M059J (cell line): ENCODE measurements around the gene SEMA6A. TPM values are rescaled to one million over a fixed set of nuclear protein-coding genes. Genes with fewer than 3 reads are reported as not detected.

Source experiments
- DNase-seq: peaks from one replicate; pipeline ENCODE4 v3.0.0-alpha.2; 2012; ENCODE audit warnings: low read depth
- total RNA-seq: library from RNA; depleted of rRNA; stranded (reverse); fragments of >200 nt; shearing (Covaris generic); gene quantifications from 2 replicates; pipeline ENCODE4 v1.2.3, GENCODE V29; 2014; rRNA removed

SEMA6A gene
- total RNA-seq = not detected in 2 replicates

GRCh38 chr5:116574367-116575325 lies at the start of gene SEMA6A:
TSS of gene SEMA6A (minus strand) at chr5:116574823. CDS start at chr5:116504944, 69,879 bp downstream.
- DNase-seq = peak; percentile 62

GRCh38 chr5:116622375-116623050 lies 47.9 kb upstream of the SEMA6A start:
- no peak for DNase-seq

DNA sequence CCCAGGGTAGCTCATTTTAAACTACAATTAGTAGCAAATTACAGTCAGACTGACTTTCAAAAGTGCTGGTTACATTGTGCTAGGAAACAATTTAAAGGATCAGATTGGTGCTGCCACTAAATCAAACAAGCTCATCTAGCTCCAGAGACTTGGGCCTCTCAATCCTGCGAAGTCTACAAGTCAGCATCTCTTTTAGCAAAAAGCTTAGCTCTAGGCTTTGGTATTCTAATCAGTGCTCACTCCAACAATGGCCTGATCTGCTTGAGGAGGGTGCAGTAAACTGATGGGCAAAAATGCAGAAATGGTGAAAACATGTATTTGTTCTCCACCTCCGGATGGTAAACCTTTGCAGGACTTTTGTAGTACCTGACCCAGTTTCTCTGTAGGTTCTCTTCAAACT lies 47.0 kb upstream of the SEMA6A start:
- no peak for DNase-seq

DNA sequence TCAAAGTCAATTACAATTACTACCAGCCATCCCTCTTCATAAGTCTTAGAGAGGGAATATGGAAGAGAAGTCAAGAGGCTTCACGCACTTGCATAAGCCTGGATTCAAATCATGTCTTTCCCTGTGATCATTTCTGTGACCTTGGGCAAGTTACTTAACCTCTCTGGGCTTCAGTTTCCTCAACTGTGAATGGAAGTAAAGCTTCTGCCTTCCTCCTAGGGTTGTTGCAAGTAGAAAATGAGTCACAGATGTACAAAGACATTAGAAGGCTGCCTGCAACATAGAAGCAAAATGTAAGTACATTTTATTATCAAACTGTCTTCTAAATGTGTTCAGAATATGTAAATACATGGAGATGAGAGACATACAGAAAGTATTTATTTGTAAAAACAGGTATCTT lies 42.3 kb upstream of the SEMA6A start:
- DNase-seq = no peak

- DNase-seq = no peak
Measured at GRCh38 chr5:116614603-116614920, 39.9 kb upstream of the SEMA6A start.

- no peak for DNase-seq
Measured at GRCh38 chr5:116613445-116613844, 38.8 kb upstream of the SEMA6A start.

DNA sequence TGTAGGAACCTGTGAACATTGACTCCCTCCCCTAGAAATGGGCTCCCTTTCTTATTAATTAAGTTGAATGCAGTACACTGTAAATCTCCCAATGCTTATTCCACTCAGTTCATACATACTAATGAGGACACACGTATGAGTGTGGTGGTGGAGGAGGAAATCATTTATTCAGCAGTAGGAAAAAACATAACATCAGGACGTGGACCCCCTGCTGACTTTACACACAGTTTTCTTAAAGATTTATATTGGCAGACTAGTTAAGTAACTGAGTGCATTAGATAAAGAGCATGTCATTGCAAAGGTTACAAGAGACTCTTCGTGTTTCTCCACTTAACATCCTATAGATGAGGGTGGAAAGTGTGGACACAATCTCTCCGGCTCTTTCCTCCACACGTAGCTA lies 37.8 kb upstream of the SEMA6A start:
- DNase-seq = no peak

GRCh38 chr5:116605310-116606070 lies 30.9 kb upstream of the SEMA6A start:
- no peak for DNase-seq

DNA sequence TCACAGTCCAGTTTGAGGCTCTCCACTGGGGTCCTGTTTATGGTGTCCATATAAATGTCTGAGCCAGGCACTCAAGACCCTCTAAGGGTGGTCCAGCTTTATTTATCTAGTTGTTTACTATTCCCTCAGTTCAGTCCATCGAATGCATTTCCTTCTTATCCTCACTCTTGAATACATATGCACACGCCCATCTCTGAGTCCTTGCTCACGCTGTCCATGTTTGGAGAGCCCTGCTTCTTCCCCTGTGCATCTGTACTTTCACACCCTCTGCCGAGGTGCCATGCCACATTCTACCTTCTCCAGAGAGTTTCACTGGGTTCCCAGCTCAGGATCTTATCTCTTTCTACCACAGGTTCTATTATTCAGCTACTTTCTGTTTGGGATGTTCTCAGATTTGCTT lies 30.2 kb upstream of the SEMA6A start:
- DNase-seq = no peak

GRCh38 chr5:116600876-116601275 lies 26.3 kb upstream of the SEMA6A start:
- no peak for DNase-seq

GRCh38 chr5:116598911-116599310 lies 24.3 kb upstream of the SEMA6A start:
- no peak for DNase-seq

DNA sequence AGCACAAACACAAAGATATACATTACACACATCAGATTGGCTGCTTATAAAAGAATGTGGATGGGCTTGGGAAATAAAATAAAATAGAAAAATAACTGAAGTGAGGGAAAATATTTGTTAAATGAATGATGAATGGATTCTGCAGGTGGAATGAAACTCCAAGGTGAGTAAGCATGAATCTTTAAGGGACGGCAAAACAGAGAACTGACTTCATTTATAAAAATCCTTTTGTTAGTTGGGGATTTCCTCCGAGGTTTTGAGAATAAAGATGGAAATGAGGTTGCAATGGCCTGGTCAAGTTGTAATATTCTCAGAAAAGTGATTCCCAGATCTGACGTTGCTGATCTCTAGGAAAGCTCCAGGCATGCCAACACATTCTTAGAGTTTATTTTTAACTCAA lies 20.9 kb upstream of the SEMA6A start:
- no peak for DNase-seq

DNA sequence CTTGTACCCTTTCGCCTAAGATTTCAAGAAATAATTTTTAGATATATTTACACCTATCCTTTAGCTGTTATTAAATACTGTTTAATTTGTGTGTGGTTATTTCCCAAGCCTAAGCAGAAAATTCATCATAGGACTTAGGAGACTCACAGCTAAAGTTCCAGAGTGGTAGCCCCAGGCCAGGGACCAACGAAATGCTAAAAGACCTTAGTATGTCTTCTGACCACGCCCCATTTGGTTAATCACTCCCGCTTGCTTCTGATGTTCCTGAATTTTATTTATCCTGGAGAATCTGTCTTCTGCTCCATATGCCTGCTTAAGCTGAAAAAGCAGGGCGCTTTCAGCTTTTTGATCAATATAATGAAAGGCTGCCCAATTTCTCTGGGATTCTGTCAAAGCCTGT lies 18.7 kb upstream of the SEMA6A start:
- no peak for DNase-seq

GRCh38 chr5:116585227-116585626 lies 10.6 kb upstream of the SEMA6A start:
- no peak for DNase-seq

- no peak for DNase-seq
Measured at GRCh38 chr5:116583862-116584222, 9.2 kb upstream of the SEMA6A start.

DNA sequence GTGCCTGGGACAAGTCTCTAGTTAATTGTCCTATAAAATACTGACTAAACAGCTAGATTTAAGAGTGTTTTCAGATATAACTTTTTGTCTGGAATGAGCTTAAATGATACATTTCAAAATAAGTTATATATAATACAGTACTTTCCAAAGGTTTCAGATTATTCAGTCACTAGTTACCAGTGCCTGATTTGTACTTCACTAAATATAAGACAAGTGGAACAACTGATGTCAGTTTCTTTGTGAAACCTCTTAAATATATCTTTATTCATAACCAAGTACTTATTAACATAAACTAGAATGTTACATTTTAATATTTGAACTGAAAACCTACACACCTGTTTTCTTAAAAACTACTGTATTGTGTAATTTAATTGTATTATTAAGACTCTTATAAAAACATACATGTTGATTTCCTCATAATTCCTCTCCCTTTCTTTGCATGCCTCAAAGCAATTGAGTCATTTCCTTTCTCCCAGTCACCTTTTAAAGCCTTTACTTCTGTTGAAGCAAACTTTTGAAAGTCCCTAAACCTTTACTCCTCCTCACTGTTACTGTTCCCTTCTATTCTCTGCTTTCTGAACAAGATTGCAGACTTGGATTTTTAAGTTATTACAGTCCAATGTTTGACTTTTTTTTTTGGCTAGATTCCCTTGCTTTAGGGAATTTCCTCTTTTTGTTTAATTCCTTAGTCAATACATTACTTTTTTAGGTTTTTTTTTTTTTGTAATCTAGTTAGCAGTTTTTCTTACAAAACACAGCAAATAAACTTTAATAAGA lies 8.7 kb upstream of the SEMA6A start:
- no peak for DNase-seq

- no peak for DNase-seq
Measured at GRCh38 chr5:116581910-116582309, 7.3 kb upstream of the SEMA6A start.

DNA sequence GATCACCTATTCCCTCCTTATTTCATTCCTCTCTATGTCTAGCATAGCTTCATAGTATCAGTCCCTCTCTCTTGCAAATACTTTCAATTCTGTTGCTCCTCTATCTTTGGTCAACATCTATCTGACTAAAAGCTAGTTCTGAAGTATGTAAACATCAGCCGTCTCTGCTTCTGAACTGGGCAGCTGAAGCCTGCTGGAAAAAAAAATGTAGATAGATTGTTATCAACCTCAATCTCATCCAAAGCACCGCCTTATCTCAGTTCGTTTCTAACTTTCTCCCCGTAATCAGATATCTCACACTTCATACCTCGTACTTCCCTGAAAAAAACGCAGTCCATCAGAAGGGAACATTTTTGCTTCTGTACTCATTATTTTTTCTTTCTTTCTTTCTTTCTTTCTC lies 4.5 kb upstream of the SEMA6A start:
- DNase-seq = no peak

DNA sequence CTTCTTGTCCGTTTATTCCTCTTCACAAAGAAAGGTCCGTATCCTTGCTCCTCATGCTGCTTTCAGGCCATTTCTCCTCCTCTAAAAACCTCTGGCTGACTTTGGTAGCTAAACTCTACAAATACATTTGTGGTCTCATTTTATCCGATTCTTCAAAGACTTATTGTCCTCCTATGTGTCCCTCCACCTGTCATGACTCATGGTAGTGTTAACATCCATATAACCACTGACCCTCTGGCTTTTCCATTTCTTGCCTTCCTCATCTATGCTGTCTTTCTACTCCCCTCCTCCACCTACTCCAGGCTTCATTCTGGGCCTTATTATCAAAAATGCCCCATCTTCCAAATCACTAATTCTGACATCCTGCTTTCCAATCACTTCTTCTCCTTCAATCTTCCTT lies 4.1 kb upstream of the SEMA6A start:
- no peak for DNase-seq

DNA sequence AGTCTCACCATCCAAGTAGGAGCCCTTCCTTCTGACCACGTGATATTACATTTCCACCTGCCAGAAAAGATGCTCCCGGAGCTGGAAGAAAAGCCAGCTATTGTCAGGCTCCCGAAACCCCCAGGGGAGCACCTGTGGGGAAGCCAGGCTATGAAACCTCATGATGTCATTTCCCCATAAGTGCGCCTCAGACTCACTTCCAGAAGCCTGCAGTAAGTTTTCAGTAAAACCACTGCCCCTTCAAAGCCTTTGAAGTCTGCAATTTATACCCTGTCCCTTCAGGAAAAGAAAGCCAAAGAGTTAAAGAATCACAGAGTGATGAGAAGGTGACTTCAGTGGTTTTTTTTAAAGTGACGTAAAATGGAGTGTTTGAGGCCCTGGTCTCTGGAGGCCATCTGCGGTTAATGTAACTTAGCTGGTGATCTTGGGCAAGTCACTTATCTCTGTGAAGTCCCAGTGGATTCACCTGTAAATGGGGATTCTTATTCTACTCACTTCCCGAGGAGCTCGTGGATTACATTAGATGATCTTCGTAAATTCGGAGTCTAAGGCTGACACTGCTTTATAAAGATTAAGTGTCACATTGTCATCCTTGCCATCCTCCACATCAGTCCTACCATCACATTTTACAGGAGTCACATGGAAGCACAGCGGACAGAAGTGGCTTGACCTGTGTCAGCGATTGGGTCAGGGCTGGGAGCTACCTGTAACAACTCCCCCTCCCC lies 2.6 kb upstream of the SEMA6A start:
- no peak for DNase-seq
